ENCODE results near the gene C10orf71.

C10orf71 gene

GRCh38 chr10:49296382-49296781, 2.6 kb upstream of the C10orf71 start:
- ChIA-PET POLR2A (no interaction called here), CTCF (no interaction called here)
- H3K4me1 ChIP-seq (ENCODE audit: control insufficient read depth, insufficient read depth, low read length), result peaks cover 8% of the 10 kb centered on the region; the same call in 1 of the 2 replicates
- H3K36me3 ChIP-seq (ENCODE audit: control insufficient read depth in 2 of 2, insufficient read depth in 1 of 2, low read length in 2 of 2), result no peaks in the 10 kb centered on the region
- no peak for TF ChIP-seq ZNF830 (tag by site-specific recombination; IDR thresholded peaks at IDR 0.05; ENCODE audit: low read depth)
- no peak for TF ChIP-seq PRDM1 (tag by site-specific recombination; IDR thresholded peaks at IDR 0.05)
- no peak for TF ChIP-seq ZFP37 (tag by site-specific recombination; IDR thresholded peaks at IDR 0.05)
- no peak for TF ChIP-seq TRIM28 (IDR thresholded peaks at IDR 0.05; ENCODE audit: borderline replicate concordance, low read length)
- no peak overlapping the region for H3K4me3 ChIP-seq (ENCODE audit: low read depth, low read length)
- no peak overlapping the region for H3K27ac ChIP-seq (ENCODE audit: extremely low read depth, low read depth, low read length)
- no peaks in the 10 kb centered on the region for H3K9me3 ChIP-seq (ENCODE audit: control insufficient read depth, insufficient read depth, low read depth, low read length)

GRCh38 chr10:49296836-49297235, 2.1 kb upstream of the C10orf71 start:
- CTCF ChIA-PET, result no interaction called here
- H3K36me3 ChIP-seq (ENCODE audit: control insufficient read depth in 2 of 2, insufficient read depth in 1 of 2, low read length in 2 of 2), result no peaks in the 10 kb centered on the region
- POLR2A ChIA-PET, result no interaction called here
- H3K4me1 ChIP-seq (ENCODE audit: control insufficient read depth, insufficient read depth, low read length), result peaks cover 8% of the 10 kb centered on the region; the same call in 1 of the 2 replicates
- no peak for TF ChIP-seq ZNF121 (tag by site-specific recombination; IDR thresholded peaks at IDR 0.05)
- no peak for TF ChIP-seq ZNF530 (tag by site-specific recombination; IDR thresholded peaks at IDR 0.05; ENCODE audit: low read depth)
- 0 out of 2 replicates have a peak, but pooled peaks have one; percentile 21 for TF ChIP-seq ZNF341 (tag by site-specific recombination; IDR thresholded peaks at IDR 0.05; ENCODE audit: low read depth)
- TF ChIP-seq ZFHX2 (tag by site-specific recombination; conservative IDR thresholded peaks at IDR 0.05), result 0 out of 2 replicates have a peak, but pooled peaks have one; percentile 23
- TF ChIP-seq ZIC2 (tag by site-specific recombination; IDR thresholded peaks at IDR 0.05), result peak; percentile 87
- TF ChIP-seq EGR2 (tag by site-specific recombination; IDR thresholded peaks at IDR 0.05; ENCODE audit: low read depth), result peak; percentile 47; the same call in 1 of the 2 replicates
- no peak overlapping the region for H3K27ac ChIP-seq (ENCODE audit: extremely low read depth, low read depth, low read length)
- H3K4me3 ChIP-seq (ENCODE audit: low read depth, low read length), result no peak overlapping the region
- no peaks in the 10 kb centered on the region for H3K9me3 ChIP-seq (ENCODE audit: control insufficient read depth, insufficient read depth, low read depth, low read length)

- TF ChIP-seq ZNF362 (tag by site-specific recombination; IDR thresholded peaks at IDR 0.05), result no peak
- no peak for TF ChIP-seq ZSCAN18 (tag by site-specific recombination; IDR thresholded peaks at IDR 0.05)
- no peak for TF ChIP-seq MEIS1 (CRISPR knock-in tag; IDR thresholded peaks at IDR 0.05; ENCODE audit: borderline replicate concordance)
- no peak for TF ChIP-seq BCL11A (tag by site-specific recombination; IDR thresholded peaks at IDR 0.05; ENCODE audit: low read depth)
- no peak for TF ChIP-seq GLI4 (tag by site-specific recombination; IDR thresholded peaks at IDR 0.05)
- TF ChIP-seq ZNF488 (tag by site-specific recombination; IDR thresholded peaks at IDR 0.05), result no peak
- no peak for TF ChIP-seq ZNF596 (tag by site-specific recombination; IDR thresholded peaks at IDR 0.05)
- no peak for TF ChIP-seq ZNF585B (tag by site-specific recombination; IDR thresholded peaks at IDR 0.05)
- no peak for TF ChIP-seq ZNF433 (tag by site-specific recombination; IDR thresholded peaks at IDR 0.05; ENCODE audit: low read depth)
- no peak for TF ChIP-seq TRIM28 (IDR thresholded peaks at IDR 0.05; ENCODE audit: borderline replicate concordance, low read length)
- TF ChIP-seq ZNF416 (tag by site-specific recombination; IDR thresholded peaks at IDR 0.05), result no peak
- H3K9me3 ChIP-seq (ENCODE audit: control insufficient read depth, insufficient read depth, low read depth, low read length), result no peaks in the 10 kb centered on the region
- peaks cover 8% of the 10 kb centered on the region; the same call in 1 of the 2 replicates for H3K4me1 ChIP-seq (ENCODE audit: control insufficient read depth, insufficient read depth, low read length)
- H3K36me3 ChIP-seq (ENCODE audit: control insufficient read depth in 2 of 2, insufficient read depth in 1 of 2, low read length in 2 of 2), result no peaks in the 10 kb centered on the region
- ChIA-PET CTCF (no interaction called here), POLR2A (no interaction called here)
- no peak overlapping the region for H3K27ac ChIP-seq (ENCODE audit: extremely low read depth, low read depth, low read length)
- H3K4me3 ChIP-seq (ENCODE audit: low read depth, low read length), result no peak overlapping the region
Observed at GRCh38 chr10:49297818-49298670, 926 bp upstream of the C10orf71 start.
